ENCODE measurements around the gene ITGB8.

DNA sequence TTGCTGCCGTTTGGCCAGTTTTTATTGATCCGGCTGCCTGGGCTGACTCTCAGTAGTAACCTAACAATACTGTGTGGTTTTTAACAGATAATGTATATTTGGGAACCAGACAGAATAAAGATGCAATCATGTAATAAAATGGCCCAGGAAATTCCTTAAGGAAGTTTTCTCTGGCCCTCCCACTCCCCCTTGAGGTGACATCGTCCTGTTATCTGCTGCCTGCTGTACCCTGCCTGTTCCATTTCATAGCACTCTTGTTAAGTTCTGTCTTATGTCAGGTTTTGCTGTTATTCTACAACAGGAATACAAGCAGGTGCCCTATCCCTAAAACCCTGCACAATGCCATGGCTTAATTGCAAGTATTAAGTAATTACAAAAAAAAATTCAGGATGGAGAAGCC lies 12.5 kb downstream of the ITGB8 start:
- TF ChIP-seq, protein P1, sequence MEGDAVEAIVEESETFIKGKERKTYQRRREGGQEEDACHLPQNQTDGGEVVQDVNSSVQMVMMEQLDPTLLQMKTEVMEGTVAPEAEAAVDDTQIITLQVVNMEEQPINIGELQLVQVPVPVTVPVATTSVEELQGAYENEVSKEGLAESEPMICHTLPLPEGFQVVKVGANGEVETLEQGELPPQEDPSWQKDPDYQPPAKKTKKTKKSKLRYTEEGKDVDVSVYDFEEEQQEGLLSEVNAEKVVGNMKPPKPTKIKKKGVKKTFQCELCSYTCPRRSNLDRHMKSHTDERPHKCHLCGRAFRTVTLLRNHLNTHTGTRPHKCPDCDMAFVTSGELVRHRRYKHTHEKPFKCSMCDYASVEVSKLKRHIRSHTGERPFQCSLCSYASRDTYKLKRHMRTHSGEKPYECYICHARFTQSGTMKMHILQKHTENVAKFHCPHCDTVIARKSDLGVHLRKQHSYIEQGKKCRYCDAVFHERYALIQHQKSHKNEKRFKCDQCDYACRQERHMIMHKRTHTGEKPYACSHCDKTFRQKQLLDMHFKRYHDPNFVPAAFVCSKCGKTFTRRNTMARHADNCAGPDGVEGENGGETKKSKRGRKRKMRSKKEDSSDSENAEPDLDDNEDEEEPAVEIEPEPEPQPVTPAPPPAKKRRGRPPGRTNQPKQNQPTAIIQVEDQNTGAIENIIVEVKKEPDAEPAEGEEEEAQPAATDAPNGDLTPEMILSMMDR (IDR thresholded peaks at IDR 0.05 in 4 of 5, conservative IDR thresholded peaks at IDR 0.05 in 1 of 5) = no peak
- TF ChIP-seq POLR2A (IDR thresholded peaks at IDR 0.05) = no peak

All from gastrocnemius medialis (tissue), 4 donors.